HG03439 (cell line): Measurements from ENCODE around the gene NCOA7.

ENCODE experiments used
- ATAC-seq: cut with Tn5 transposase; IDR thresholded peaks from one replicate; pipeline ENCODE4 v1.9.1; 2021; ENCODE audit warnings: mild to moderate bottlenecking, moderate library complexity; ENCODE audit not compliant: unreplicated experiment

NCOA7 gene

GRCh38 chr6:125812394-125813292, 21.9 kb downstream of the NCOA7 start:
- no peak for ATAC-seq

GRCh38 chr6:125814481-125814880, 23.7 kb downstream of the NCOA7 start:
- no peak for ATAC-seq

- no peak for ATAC-seq
These were observed 24.5 kb downstream of the NCOA7 start for GRCh38 chr6:125815080-125815910.

- ATAC-seq, result no peak
These were observed 26.1 kb downstream of the NCOA7 start for GRCh38 chr6:125816828-125817280.

GRCh38 chr6:125818225-125818657, 27.5 kb downstream of the NCOA7 start:
- no peak for ATAC-seq

GRCh38 chr6:125818772-125819260, 28.1 kb downstream of the NCOA7 start:
- ATAC-seq, result no peak

GRCh38 chr6:125819535-125820326, 29.0 kb downstream of the NCOA7 start:
- no peak for ATAC-seq

- ATAC-seq, result no peak
These were observed 31.1 kb downstream of the NCOA7 start for GRCh38 chr6:125821825-125822281.

- ATAC-seq, result no peak
These were observed 32.4 kb downstream of the NCOA7 start for GRCh38 chr6:125823180-125823579.

- ATAC-seq, result no peak
These were observed 34.4 kb downstream of the NCOA7 start for GRCh38 chr6:125824946-125825771.

GRCh38 chr6:125826695-125827463, 36.1 kb downstream of the NCOA7 start:
- no peak for ATAC-seq

GRCh38 chr6:125827788-125828320, 37.1 kb downstream of the NCOA7 start:
- no peak for ATAC-seq

- no peak for ATAC-seq
These were observed 37.8 kb downstream of the NCOA7 start for GRCh38 chr6:125828476-125829039.

GRCh38 chr6:125829433-125829832, 38.7 kb downstream of the NCOA7 start:
- no peak for ATAC-seq

GRCh38 chr6:125831659-125832058, 40.9 kb downstream of the NCOA7 start:
- ATAC-seq, result no peak

- no peak for ATAC-seq
These were observed 41.8 kb downstream of the NCOA7 start for GRCh38 chr6:125832391-125833117.

- no peak for ATAC-seq
These were observed 43.6 kb downstream of the NCOA7 start for GRCh38 chr6:125834348-125834747.
